ENCODE data around the gene WDR7.

The WDR7 gene

GRCh38 chr18:57078614-57079013 lies 427.5 kb downstream of the WDR7 start:
- DNase-seq (ENCODE audit: low read depth in 2 of 2): no peak

GRCh38 chr18:57080479-57080878 lies 429.3 kb downstream of the WDR7 start:
- DNase-seq (ENCODE audit: low read depth in 2 of 2): no peak

GRCh38 chr18:57081899-57082298 lies 430.7 kb downstream of the WDR7 start:
- no peak for DNase-seq (ENCODE audit: low read depth in 2 of 2)

- DNase-seq (ENCODE audit: low read depth in 2 of 2): no peak
Measured at GRCh38 chr18:57083485-57083884, 432.3 kb downstream of the WDR7 start.

- DNase-seq (ENCODE audit: low read depth in 2 of 2): no peak
Measured at GRCh38 chr18:57084331-57085271, 433.4 kb downstream of the WDR7 start.

- DNase-seq (ENCODE audit: low read depth in 2 of 2): no peak
Measured at GRCh38 chr18:57085371-57085770, 434.2 kb downstream of the WDR7 start.

GRCh38 chr18:57086163-57086562 lies 435.0 kb downstream of the WDR7 start:
- no peak for DNase-seq (ENCODE audit: low read depth in 2 of 2)
